ENCODE measurements around the gene ERBB2.
A peak's percentile ranks its signal among the peaks of the same experiment; 100 is the strongest.

The ERBB2 gene

GRCh38 chr17:39699818-39700147 lies at the start of gene ERBB2:
TSS of gene ERBB2 (plus strand) at chr17:39700064. CDS start at chr17:39700239, 175 bp downstream.
- peak in 31 of 56 donors; percentile 10 to 75 (median 36) for DNase-seq

- DNase-seq: no peak
Observed at GRCh38 chr17:39650121-39650579, 49.7 kb upstream of the ERBB2 start.

- no peak for DNase-seq
Observed at GRCh38 chr17:39651923-39652586, 47.8 kb upstream of the ERBB2 start.

GRCh38 chr17:39652587-39653315 lies 47.1 kb upstream of the ERBB2 start:
- peak in 49 of 56 donors; percentile 24 to 81 (median 60) for DNase-seq

DNA sequence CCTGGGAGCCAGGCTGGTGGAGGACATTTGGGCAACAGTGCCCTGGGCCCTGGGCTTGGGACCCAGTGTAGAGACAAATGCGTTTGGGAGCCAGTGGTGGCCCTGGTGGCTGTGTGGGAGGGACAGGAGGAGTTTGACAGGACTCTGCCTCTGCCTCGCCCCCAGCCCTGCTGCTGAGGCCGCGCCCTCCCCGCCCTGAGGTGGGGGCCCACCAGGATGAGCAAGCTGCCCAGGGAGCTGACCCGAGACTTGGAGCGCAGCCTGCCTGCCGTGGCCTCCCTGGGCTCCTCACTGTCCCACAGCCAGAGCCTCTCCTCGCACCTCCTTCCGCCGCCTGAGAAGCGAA lies 46.6 kb upstream of the ERBB2 start:
- DNase-seq: peak in 1 of 56 donors; percentile 60

DNA sequence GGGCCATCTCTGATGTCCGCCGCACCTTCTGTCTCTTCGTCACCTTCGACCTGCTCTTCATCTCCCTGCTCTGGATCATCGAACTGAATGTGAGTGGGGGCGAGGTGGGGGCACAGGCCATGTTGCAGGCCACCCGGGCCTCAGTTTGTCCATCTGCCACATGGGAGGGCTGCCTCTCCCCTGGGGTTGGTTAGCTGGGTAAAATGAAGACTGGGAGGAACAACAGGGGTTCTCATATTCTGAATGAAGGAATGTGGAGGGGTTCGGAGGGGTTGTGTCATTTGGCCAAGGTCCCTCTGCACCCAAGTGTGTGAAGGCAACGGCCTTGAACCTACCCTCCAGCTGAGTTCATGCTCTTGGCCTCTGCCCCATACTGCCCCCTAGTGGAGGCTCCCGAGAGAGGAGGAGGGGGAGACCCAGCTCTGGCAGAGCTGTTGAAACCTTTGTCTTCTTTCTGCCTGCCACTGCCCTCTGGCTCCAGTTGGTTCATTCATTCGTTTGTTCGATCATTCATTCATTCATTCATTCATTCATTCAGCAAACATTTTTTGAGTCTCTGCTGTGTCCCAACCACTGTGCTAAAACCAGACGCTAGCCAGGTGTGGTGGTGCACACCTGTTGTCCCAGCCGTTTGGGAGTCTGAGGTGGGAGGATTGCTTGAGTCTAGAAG lies 46.1 kb upstream of the ERBB2 start:
- DNase-seq: peak in 47 of 56 donors; percentile 14 to 81 (median 45)

DNA sequence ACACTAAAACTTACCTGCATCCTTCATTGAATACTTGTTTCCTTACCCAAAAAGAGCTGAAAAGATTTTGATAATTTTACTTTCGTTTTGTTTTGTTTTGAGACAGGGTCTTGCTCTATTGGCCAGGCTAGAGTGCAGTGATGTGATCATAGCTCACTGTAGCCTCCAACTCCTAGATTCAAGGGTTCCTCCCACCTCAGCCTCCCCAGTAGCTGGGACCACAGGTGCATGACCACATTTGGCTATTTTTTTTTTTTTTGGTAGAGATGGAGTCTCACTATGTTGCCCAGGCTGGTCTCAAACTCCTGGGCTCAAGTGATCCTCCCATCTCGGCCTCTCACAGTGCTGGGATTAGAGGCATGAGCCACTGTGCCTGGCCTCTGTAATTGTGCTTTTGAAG lies 44.8 kb upstream of the ERBB2 start:
- DNase-seq: no peak

GRCh38 chr17:39658346-39658745 lies 41.5 kb upstream of the ERBB2 start:
- DNase-seq: no peak

- DNase-seq: peak in 16 of 56 donors; percentile 16 to 71 (median 46)
Observed at GRCh38 chr17:39658760-39659159, 41.1 kb upstream of the ERBB2 start.

DNA sequence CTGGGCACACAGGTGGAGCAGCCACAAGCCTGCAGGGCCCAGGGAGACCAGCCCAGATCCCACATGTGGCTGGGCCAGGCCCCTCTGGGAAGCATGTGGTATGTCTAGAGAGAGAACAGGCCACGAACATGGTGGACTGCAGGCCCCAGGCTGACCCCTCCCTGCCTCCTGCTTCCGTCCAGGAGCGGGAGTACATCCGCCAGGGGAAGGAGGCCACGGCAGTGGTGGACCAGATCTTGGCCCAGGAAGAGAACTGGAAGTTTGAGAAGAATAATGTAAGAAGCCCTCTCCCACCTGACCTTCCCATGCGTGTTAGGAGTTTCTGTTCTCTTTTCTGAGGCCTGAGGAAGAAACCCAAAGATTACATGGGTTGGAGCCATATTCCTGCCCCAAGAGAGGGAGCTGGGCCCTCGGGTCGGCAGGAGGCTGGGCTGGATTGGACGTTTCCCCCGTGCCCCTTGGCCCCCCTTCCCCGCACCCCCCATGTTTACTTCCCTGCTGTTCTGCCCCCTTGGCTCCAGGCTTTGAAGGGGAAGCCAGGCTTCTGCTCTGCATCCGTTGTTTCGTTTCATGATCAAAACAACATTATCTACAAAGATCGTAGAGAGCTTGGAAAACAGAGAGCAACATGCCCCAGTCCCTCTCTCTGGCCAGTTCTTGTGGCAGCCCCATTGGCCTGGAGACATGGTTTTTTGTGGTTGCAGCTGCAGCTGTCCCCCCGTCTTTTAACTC lies 40.4 kb upstream of the ERBB2 start:
- peak in 1 of 56 donors; percentile 18 for DNase-seq

DNA sequence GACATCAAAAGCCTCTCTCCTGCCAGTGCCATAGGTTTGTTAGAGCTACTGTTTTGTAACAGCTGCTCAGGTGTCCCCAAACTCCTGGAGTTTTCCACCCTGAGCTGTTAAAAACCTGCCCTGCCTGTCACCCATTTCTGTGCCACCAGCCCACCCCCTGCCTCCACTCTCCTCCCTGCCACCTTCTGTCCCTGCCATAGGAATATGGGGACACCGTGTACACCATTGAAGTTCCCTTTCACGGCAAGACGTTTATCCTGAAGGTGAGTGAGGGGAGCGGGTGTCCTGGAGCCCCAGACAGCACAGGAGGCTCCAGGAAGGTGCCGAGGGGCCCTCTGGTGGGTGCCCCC lies 39.9 kb upstream of the ERBB2 start:
- peak in 1 of 56 donors; percentile 18 for DNase-seq

- peak in 1 of 56 donors; percentile 21 for DNase-seq
Observed at GRCh38 chr17:39660397-39661385, 39.2 kb upstream of the ERBB2 start.

- DNase-seq: no peak
Observed at GRCh38 chr17:39661744-39662541, 37.9 kb upstream of the ERBB2 start.

- no peak for DNase-seq
Observed at GRCh38 chr17:39662551-39663339, 37.1 kb upstream of the ERBB2 start.

DNA sequence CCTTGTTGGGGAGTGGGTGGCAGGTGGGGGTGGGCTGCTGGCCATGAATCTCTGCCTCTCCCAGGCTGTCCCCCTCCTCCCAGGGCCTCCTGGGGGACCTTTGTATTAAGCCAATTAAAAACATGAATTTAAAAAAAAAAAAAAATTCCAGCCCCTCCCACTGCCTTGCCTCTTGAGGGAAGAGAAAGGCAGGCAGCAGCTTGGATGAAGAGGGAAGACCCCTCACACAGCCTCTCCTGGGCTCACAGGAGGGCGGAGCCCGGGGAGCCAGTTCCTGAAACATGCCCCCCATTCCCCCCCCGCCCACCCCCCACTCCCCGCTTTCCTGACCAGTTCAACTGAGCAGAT lies 36.5 kb upstream of the ERBB2 start:
- no peak for DNase-seq

GRCh38 chr17:39663688-39664580 lies 35.9 kb upstream of the ERBB2 start:
- no peak for DNase-seq
